CD4-positive, alpha-beta T cell treated with Interleukin-4 for 1 hour (primary cell): ENCODE data around the gene MCM6.

Source experiments
- DNase-seq, 2 donors: peaks; one replicate each; pipeline ENCODE4 v3.0.0-alpha.2; 2020 to 2022

The MCM6 gene

DNA sequence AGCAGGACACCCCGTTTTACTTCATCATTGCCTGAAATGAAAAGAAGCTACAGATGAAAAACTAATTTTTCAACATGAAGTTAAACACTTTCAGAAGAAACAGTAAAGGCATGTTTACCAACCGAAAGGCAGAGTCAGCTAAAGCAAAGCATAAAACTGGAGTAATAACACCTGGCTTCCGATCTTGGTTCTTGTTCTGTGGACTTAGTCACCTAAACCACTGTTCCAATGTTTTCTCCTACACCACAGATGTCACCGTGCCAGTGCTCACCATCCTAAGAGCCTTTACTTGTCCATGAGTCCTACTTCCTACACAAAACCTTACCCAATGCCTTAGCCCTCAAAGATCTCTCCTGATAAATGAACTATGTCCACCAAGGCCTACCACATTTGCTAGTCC, 13.5 kb downstream of the MCM6 start:
- no peak for DNase-seq

- DNase-seq: no peak
Measured at GRCh38 chr2:135853401-135853800, 22.8 kb downstream of the MCM6 start.

- no peak for DNase-seq
Measured at GRCh38 chr2:135851858-135852257, 24.4 kb downstream of the MCM6 start.

DNA sequence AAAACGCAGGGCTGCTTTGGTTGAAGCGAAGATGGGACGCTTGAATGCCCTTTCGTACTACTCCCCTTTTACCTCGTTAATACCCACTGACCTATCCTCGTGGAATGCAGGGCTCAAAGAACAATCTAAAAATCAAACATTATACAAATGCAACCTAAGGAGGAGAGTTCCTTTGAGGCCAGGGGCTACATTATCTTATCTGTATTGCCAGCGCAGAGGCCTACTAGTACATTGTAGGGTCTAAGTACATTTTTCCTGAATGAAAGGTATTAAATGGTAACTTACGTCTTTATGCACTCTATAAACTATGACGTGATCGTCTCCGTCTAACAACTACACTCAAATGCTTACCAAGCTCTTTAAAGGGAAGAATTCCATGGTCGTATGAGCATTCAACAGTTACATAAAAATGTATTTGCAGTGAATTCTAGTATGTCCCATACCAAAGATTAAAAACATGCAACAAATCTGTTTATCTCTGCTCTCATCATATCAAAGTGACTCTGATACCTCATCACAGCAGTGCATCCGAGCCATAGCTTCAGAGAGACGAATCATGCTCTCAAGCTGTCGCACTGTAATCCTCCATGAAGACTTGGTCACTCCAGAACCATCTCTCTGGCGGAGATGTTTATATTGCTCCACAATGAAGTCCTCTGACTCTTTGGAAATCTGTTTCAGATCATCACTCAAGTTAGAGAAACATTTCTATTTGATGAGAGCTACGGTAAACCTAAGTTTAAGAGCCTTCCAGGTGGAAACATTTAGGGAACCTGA, 25.2 kb downstream of the MCM6 start:
- no peak for DNase-seq

GRCh38 chr2:135849087-135849486, 27.2 kb downstream of the MCM6 start:
- no peak for DNase-seq

- DNase-seq: no peak
Measured at GRCh38 chr2:135845997-135846396, 30.2 kb downstream of the MCM6 start.

GRCh38 chr2:135845257-135845656, 31.0 kb downstream of the MCM6 start:
- DNase-seq: no peak

GRCh38 chr2:135844301-135844895, 31.8 kb downstream of the MCM6 start:
- no peak for DNase-seq

GRCh38 chr2:135843671-135844070, 32.6 kb downstream of the MCM6 start:
- DNase-seq: no peak

DNA sequence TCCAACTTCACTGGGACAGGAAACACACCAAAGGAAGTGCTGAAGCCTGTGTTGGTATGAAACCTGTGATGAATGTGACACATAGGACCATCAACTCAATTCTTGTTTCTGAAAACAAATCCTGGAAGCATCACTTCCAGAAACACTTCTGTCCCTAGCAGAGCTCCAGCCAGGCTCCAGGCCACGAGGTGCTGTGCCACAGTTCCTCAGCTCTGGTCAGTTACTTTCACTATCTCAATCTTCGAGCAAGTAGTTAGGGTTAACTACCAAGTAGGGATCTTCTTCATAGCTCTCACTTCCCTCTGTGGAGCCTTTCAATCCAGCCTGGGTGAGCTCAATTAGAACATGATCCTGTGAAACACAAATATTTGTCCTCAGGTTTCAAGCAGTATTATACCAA, 35.6 kb downstream of the MCM6 start:
- DNase-seq: no peak

- no peak for DNase-seq
Measured at GRCh38 chr2:135839713-135840112, 36.5 kb downstream of the MCM6 start.

GRCh38 chr2:135838502-135838901, 37.7 kb downstream of the MCM6 start:
- DNase-seq: no peak

DNA sequence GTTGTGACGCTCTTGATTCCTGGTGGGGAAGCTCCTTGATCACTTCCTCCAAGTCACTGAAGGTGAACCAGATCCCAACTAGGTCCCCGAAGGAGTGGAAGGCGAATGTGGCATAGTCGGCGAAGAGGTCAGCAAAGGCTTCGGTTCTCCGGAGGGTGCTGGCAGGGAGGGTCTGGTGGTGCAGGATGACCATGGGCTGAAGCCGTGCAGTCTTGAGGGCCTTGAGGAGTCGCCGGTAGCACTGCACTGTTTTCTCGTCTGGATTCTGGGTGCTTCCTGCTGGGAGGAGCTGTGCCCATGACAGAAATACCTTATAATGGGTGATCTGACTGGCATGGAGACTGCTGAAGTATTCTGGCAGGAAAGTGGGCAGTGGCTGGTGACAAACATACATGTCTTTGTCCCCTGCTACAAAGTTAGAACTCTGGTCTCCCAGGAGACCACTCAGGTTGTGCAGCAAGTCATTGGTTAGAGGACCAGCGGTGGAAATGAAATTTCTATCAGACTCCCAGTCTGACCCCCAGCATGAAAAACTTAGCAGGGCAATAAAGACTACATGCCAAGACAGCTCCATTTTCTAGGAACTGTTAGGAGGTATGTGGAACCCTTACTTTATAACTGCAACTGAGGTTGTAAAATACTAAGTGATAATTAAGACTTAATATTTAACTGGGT, 39.5 kb downstream of the MCM6 start, which contains the start of gene LCT:
LCT (minus strand) TSS at position 589 of the 675 bp plus-strand sequence; CDS start at position 574, 15 bp downstream.
- no peak for DNase-seq

- DNase-seq: no peak
Measured at GRCh38 chr2:135832891-135833290, 43.4 kb downstream of the MCM6 start.

DNA sequence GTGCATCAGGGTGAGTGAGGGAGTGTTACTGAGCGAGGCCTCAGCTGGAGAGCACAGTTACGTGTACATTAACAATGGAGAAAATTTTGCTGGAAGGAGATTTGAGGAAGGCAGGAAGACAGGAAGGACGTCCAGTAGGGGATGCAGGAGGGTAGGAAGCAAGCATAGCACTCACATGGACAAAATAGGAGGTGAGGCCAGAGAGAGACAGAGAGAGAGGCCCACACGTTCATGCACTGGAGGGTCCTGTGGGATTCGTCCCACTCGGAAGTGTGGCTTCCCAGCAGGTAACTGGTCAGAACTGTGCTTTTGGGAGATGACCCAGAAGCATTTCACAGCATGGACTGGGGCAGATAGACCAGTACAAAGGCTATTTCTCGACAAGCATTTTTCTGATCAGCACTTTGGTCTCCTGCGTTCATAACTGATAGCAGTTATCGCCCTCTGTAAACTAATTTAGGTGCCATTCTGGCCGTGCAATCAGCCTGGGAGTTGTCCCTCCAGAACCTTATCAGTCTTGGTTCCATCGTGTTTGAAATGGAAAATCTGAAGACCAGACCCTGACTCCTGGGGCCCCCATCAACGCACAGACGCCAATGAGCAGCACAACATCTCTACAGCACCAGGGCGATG, 44.9 kb downstream of the MCM6 start:
- DNase-seq: no peak

DNA sequence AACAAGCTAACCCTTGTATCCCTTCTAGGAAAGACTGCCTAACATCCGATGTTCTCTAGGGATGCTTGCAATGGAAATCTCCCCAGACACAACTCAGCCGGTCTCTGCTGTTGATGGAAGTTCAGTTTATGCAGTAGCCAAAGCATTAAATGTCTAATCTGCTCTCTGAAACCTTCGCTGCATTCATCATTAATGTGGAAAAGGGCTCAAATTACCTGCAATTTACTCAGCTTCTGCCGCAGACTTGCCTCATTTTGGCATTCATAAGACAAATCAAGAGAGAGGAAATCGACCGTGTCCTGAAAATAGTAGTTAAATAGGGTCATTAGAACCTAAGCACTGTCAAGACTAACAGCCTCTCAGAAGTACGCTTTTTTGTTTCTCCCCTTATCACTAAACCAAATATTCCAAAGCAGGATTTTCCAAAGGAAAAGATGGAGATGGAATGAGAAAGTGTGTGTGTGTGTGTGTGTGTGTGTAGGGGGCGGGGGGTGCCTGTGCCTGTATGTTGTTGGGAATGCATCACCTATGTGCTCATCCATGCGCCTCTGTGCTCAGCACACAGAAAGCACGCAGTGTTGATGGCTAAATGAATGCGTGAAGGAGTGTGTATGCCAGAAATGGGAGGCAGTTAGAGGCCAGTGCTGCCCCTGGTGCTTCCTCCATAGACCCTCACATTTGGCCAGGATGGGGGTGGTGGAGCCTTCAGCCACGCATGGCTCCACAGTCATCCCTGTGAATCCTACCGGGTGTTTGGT, 46.7 kb downstream of the MCM6 start:
- DNase-seq: no peak

GRCh38 chr2:135826544-135826943, 49.7 kb downstream of the MCM6 start:
- no peak for DNase-seq

DNA sequence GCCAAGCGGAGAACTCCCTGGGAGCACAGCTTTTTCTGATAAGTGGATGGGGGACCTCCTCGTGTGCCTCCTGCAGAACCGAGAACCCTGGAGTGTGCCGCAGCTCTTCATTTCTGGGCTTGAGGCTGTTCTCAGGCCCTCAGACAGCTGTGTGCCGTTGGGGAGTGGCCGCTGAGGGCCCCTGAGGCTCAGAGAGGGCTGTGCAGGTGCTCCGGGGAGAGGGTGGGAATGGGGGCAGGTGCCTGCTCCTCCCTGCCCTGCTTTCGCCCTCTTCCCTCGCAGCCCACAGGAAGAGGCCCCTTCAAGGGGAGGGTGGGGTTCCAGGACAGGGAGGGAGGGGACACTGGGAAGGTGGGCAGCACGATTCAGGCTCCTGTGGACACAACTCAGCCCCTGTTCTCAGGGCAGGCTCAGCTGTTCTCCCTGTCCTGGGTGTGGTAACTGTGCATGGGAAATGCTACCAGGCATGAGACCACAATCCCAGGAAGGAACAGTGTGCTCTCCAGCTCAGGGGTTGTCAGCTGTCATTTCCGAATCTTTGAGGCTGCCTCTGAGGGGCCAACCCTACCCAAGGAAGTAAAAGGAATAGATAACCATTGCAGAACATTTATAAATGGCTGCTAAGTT, 50.6 kb downstream of the MCM6 start:
- DNase-seq: no peak

- no peak for DNase-seq
Measured at GRCh38 chr2:135825131-135825530, 51.1 kb downstream of the MCM6 start.

DNA sequence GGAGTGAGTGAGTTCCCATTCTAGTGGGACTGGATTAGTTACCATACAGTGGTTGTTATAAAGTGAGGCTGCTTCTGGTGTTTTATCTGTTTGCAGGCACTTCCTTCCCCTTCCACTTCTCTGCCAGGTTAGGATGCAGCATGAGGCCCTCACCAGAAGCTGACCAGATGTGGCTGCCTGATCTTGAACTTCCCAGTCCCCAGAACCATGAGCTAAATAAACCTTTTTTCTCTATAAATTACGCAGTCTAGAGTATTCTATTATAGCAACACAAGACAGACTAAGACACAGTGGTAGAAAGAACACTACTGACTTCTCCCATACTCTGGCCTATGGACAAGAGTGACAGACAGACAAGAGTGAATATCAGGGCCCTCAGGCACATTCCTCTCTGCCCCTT, 53.4 kb downstream of the MCM6 start:
- DNase-seq: no peak

GRCh38 chr2:135821190-135821589, 55.1 kb downstream of the MCM6 start:
- no peak for DNase-seq

- peak; percentile 21 to 35 for DNase-seq
Measured at GRCh38 chr2:135820003-135820618, 56.1 kb downstream of the MCM6 start.
